GM03348 (cell line): Measurements from ENCODE around the gene ADRA2A.

ENCODE experiments used
- DNase-seq: peaks from one replicate; pipeline ENCODE4 v3.0.0; 2012; ENCODE audit warnings: low spot score

ADRA2A gene

DNA sequence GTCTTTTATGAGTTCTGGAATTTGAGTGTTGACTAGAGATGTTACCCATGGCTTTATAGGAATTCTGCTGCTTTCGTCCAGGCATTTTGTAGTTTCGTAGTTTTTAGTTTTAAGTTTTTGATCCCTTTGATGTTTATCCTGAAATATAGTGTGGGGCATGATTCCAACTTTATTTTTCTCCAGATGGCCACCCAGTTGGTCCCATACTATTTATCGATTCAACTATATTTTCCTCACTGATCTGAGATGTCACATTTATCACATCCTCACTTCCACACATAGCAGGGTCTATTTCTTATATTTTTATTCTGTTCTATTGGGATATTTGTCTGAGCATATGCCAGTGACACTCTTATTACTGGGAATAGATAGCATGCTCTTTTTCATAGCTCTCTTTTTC, 33.9 kb downstream of the ADRA2A start:
- no peak for DNase-seq

DNA sequence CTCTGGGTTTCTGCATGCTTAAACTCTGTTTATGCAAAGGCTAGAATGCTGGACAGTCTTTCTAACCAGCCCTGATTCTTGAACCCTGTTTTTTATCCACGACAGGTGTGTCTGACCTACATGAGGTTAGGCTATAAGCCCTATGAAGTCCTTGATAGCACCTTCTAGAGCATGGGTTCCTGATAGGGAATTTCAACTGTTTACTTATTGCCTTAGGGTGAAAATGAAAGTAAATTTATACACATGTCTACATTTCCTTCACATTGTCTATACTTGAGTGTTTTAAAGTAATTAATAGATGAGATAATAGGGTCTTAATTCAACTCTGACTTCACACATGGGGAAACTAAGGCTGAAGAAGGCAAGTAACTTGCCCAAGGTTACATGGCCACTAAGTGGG, 35.5 kb downstream of the ADRA2A start:
- no peak for DNase-seq

DNA sequence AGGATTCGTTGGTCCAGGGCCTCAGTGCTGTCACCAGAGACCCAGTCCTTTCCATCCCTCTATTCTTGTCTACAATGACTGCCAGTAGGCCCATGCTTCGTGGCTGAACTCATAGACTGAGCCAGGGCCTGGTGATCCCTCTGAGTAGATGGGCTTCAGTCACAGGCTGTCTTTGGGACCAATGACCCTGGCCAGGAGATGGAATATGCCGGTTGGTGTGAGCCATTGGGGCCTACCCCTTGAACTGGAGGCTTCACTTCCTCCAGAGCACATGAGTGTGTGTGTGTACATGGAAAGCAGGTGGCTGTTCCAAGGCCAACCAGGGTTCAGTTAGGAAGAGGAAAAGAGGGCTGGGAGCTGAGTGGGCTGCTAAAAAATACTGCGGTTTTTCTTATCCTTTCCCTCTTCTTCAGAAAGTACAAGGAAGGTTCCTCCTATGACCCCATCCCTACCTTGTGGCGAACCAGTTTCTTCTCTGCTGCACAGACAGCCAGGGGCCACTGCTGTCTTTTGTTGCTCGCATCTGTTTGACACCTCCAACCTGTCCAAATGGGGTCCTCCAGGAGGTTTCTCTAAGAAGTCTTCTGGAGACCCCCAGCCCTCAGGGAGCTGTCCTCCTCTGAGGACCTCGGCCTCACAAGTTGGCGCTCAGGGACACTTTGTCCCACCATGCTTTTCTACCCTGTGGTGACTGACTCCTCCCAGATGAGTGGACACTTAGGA, 36.6 kb downstream of the ADRA2A start:
- DNase-seq: no peak

DNA sequence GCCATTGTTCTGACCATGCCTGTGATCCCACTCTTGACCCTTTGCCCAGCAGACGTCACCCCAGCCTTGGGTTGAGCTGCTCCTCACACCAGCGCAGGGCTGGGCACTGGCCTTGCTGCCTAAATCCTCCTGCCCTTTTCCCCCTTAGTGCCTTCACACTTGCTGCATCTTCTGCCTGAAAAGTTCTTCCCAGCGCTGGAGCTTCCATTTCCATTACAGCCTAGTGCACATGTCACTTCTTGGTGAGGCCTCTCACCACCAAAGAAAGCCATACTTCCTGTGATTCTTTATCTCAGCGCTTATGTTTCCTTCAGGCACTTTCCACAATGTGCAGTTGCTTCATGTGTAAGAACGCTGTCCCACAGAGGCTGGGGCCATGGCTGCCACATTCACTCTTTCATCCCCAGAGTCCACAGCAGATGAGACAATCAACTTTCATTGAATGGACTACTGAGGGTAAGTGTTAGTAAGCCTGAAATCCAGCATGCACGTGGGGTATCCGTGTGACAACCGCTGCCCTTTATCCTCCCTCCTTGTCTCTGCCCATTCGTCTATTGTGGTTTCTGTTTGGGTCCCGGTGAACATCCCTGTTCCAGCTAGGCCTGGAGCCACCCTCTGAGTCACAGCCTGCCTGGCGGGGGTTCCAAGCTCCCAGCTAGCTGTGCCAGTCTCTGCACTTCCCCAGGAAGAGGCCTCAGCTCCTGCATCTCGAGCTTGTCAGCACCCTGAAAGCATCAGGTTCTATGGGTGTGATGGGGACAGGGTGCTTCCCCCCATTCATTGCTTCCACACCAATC, 37.3 kb downstream of the ADRA2A start:
- peak; percentile 77 for DNase-seq

DNA sequence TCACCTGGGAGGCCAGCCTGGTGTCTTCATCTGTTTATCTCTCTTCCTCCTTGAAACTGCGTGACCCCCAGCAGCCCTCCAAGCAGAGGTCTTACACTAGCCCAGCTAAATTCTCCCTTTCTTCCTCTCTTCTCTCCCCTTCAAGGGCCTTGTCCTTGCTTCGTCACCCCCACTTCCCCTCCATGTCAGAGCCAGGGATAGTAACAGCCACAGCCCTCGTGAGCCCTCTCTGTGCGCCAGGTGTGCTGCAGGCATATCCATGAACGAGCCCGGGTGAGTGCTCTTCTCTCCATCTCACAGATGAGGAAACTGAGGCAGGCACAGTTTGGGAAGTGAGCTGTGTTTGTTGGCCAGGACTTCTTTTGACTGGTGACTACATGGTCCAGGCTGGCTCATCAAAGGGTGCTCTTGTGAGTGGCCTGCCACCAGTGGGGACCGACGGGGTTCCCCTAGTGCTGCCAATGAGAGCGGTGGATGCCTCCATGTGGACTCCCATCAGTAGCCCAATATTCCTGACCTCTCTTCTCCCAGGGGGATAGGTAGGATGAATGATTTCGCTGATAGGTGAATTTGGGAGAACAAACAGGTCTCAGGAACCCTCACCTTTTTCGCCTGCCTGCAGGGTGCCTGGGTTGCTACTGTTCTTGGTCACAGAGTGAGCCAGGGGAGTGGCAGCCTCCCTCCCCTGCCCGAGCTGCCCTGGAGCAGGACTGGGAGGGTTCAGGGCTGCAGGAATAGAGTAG, 38.1 kb downstream of the ADRA2A start:
- no peak for DNase-seq

DNA sequence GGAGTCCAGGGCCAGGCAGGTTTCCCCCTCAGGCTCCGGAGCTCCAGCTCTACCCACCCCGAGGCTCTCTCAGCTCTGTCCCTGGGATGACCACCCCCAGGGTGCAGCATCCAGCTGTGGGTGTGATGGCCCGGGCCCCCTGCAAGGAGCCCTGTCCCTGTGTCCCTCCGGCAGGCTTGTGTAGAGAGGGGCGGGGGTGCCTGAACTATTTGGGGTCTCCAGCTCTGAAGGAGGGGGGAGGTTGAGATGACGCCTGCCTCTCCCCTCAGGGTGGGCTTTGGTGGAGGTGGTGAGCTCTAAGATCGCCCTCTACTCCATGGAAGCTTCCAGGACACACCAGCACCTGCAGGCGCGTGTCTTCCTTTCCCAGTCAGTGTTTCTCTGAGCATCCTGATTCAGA, 39.4 kb downstream of the ADRA2A start:
- no peak for DNase-seq

DNA sequence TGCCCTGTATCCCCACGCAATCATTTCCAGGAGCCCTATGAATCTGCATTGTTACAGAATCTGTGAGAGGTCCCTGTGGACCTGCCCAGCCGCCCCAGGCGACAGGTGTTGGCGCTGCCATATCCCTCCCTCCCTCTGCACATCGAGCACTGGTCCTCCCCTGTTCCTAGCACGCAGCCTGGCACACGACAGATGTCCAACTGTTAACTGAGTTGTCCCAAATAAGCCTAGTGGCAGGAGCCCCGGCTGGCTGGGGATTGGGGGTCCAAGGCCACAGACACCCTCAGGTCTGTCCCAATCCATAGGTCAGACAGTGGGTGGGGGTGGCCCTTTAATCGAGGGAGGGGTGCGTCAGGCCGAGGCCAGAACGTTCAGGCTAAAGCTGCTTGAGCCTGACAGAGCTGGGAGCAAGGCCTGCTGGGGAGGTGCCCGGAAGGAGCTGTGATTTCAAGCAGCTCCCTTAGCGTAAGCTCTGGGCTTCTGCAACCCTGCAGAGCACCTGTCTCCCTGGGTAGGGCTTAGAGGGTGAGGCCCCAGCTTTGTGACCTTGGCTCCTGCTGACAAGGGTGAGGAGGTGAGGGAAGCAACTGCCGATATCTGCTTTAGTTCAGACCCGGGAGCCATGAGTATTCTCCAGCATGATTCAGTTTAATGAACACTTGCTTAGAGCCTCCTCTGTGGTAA, 40.1 kb downstream of the ADRA2A start:
- no peak for DNase-seq

DNA sequence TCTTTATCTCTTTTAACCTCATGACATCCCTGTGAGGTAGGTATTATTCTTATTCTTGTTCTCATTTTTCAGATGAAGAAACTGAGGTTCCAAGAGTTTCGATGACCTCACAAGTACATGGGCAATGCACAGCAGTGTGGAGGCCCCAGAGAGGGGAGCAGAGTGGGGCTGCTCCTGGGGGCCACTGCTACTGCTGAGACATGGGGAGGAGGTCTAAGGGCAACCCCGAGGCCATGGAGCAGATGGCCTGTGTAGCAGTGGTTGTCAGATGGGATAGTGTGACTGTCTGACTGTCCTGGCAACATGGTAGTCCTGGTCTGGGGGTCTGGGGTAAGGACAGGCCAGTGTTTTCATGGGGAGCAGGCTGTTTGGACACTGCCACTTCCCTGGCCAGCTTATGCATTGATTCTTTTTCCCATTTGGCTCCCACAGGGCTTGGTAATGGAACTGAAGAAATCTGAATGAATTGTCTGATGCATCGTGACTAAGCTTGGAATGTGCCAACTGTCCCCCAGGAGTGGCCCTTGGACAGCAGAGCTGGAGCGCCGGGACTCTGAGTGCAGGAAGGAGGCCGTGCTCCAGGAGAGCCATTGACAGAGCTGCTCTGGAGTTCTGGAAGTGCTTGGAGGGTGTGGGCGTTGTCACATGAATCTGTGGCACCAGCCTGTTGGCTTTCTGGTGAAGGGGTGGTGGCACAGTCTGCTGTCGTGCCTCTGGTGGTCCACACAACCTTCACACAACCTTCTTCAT, 40.9 kb downstream of the ADRA2A start:
- DNase-seq: no peak

DNA sequence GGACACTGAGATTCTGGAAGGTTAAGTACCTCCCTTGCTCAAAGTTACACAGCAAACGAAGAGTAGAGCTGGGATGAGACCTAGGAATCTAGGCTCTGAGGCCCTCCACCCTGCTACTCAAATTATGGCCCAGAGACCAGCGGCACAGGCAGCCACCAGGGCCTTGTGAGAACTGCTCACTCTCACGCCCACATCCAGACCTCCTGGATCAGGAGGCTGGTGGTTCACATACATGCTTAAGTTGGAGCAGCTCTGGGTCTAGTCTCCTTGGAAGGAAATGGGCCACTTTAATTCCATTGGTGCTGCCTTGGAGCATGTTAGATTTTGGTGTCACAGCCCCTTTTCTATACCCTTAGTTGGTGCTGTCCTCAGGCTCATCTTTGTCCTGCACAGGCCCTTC, 41.9 kb downstream of the ADRA2A start:
- DNase-seq: no peak

DNA sequence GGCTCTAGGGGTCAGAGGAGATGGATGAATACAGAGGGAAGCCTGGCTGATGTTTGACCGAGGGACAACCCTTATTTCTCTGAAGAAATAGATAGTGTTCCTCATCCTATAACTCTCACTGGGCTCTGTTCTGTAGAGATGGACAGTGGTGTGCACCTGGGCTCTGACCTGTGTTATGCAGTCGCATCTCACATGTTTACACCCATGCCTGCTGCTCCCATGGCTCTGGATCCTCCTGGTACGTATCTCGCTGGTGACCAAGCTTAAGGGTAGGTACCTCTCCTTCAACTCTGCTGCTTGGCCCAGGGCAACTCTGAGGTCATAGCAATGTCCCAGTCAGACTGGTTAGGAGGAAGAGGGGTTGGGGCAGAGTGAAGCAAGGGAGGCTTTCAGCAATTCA, 42.8 kb downstream of the ADRA2A start:
- DNase-seq: no peak

DNA sequence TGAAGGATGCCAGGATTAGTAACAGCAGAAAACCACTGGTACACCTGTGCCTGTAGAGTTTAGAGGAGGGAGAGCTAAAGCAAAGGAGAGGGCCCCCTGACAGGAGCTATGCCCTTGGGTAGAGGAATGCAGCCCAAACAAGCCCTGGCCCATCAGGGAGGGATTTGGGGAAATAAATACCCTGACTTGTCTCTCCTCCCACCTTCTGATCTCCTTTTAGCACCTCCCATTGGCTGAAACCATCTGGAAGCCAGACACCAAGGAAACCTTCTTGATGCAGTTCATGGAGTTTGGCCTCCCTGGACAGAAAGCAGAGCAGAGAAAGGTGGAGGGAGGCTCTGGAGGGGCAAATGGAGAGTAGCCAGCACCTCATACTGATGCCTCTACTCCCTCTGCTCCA, 45.3 kb downstream of the ADRA2A start:
- no peak for DNase-seq

DNA sequence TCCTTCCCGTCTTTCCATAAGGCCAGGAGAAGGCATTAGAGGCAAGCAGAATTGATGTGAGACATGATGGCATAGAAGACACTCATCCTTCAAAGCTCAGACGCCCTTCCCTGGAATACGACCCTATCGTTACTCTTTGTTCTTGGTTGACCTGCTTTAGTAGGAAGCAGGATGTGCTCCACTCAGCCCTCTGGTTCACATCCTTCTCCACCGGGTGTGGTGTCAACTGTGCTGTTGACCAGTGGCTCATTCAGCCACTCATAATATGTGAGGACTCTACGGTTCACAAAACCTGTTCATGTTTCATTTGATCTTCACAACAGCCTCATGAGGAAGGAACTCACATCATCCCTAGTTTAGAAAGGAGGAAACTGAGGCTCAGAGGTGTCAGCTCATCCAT, 47.1 kb downstream of the ADRA2A start:
- DNase-seq: no peak

DNA sequence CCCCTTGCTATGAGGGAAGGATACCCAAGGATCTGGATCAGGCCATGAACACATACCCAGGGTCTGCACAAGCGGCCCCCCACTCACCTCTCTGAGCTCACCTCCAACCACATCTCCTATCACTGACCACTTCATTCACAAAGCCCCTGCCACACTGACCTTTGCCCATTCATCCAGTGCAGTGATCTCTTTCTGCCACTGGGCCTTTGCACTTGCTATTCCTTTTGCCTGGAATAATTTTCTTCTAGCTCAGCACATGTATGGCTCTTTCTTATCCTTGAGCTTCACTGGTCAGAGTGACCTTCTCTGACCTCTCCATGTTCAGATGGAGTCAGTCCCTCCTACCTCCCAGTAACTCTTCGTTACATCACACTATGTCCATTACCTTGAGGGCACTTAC, 48.3 kb downstream of the ADRA2A start:
- no peak for DNase-seq

DNA sequence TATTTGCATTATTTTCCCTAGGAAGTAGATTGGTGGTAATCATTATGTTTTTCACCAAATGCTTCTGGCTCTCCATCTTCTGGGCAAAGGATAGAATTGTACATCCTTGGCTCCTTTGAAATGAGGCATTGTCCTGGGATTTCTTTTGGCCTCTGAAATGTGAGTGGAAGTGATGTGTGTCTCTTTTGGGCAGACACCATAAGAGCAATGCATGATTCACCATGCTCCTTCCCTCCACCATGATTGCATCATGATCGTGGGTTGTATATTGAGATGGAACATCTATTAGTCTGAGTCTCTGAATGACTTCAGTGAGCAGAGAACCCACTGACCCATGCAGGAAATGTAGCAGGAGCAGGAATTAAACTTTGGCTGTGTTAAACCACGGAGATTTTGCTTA, 49.2 kb downstream of the ADRA2A start:
- peak; percentile 73 for DNase-seq

DNA sequence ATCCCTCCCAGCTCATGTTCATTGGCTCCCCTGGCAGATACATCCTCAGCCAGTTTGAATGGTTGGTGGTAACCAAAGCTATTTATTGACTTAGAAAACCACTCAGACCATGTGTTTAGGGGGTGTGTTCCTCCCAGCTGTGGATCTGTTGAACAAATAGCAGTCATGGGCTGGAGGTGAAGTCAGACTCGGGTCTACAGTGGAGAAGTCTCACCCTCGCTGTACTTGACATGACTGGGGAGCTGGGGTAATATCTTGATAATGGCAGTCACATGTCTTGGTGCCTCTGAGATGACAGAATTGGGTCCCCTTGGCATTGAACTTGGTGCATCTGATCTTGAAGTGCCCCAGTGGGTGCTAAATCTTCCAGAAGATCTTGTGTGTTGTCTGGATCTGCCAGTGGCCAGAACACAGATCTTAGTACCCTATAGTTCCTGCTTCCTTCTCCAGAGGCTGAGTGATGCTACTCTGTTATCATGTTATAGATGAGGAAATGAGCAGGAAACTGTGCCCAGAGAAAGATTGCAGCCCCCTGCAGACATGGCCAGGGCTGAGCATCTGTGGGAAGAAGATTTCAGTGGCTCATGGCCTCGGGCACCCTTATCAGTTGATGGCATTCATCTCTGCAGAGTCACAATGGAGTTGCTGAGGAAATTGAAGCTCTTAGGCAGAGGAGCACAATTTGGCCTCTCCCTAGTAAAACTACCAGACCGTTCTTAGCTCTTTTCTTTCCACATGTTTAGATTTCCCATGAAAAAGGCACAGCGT, 50.4 kb downstream of the ADRA2A start:
- DNase-seq: no peak

DNA sequence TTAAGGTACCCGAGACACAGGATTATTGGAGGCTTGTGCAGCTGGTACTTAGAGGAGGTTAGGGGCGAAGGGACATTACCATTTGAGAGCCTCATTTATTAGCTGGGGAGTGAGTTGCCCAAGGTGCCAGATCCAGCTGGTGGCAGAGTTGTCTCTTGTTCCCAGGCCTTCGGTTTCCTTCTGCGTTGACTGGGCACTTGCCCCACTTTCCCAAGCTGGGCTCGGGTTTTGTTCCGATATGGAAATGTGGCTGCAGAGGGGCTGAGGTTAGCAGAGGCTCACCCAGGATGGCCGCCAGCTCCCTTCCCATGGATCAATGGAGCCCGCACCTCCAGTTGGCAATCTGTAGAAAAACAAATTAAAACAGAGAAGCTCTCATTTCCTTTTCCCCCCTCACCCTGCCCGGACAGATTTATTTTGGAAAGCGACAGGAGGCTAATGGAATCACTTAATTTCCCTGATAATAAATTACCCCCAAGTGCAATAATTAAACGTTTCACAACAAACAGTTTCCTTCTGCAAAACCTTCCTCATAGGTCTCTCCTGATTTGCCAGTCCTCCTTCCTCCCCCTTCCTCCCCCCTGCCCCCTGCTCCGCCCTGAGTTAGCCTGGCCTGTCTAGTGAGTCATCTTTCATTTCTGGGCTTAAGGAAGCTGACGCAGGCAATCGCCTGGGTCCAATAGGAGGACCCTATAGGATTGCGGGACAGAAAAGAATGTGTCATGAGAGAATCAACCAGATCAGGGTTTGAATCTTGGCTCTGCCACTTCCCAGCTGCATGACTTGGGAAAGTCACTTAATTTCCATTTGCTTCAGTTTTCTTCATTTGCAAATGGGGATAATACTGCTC, 51.7 kb downstream of the ADRA2A start:
- peak; percentile 80 for DNase-seq

DNA sequence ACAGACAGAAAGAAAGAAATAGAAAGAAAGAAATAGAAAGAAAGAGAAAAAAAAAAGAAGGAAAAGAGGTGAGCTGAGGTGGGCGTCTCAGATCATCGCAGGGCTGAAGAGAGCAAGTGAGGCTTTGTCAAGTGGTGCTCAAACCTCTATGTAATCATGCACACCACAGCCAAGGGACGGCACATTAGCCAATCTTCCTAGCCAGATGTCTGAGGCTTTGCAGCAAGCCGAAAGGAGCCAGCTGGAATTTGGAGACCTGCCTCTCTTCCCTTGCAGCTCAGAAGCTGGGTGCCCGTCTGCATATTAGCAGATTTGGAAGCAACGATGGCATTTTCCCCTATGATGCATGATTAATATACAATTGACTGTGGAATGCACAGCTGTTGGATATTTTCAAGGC, 52.5 kb downstream of the ADRA2A start:
- peak; percentile 69 for DNase-seq

DNA sequence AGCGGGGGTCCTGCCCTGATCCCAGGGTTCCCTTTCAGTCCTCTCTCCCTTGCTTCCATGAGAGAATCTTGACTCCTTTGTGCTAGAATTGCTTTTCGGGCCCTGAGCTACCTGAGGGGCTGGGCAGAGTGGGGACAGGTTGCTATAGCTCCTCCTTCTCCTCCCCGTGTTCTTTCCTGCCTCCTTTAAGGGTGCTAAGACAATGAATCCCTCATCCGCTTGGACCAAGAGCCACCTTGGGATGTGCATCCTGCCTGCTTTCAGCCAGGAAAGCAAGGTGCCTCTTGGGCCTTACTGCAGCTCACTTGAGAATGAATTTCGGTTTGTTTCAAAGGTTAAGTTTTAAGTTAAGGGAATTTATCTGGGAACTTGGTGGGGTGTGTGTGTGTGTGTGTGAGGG, 53.6 kb downstream of the ADRA2A start:
- no peak for DNase-seq
